ENCODE results near the gene STX11. TPM values are rescaled to one million over a fixed set of nuclear protein-coding genes. Genes with fewer than 3 reads are reported as not detected.

Gene STX11
- polyA plus RNA-seq, 3 donors, result 0.69 to 1.0 (median 0.97) TPM

- no peak for DNase-seq (ENCODE audit: low read depth in 3 of 3, low spot score in 2 of 3)
These were observed 60.8 kb downstream of the STX11 start for GRCh38 chr6:144211160-144211559.

- DNase-seq (ENCODE audit: low read depth in 3 of 3, low spot score in 2 of 3), result no peak
These were observed 63.0 kb downstream of the STX11 start for GRCh38 chr6:144213315-144213714.

GRCh38 chr6:144214029-144214428, 63.7 kb downstream of the STX11 start:
- no peak for DNase-seq (ENCODE audit: low read depth in 3 of 3, low spot score in 2 of 3)

- no peak for DNase-seq (ENCODE audit: low read depth in 3 of 3, low spot score in 2 of 3)
These were observed 64.5 kb downstream of the STX11 start for GRCh38 chr6:144214622-144215401.

GRCh38 chr6:144215402-144215931, 65.2 kb downstream of the STX11 start:
- DNase-seq (ENCODE audit: low read depth in 3 of 3, low spot score in 2 of 3), result no peak

- peak; percentile 97 to 99 (median 99) for DNase-seq (ENCODE audit: low read depth in 3 of 3, low spot score in 2 of 3)
These were observed 65.8 kb downstream of the STX11 start for GRCh38 chr6:144215932-144216667.

GRCh38 chr6:144216668-144217218, 66.4 kb downstream of the STX11 start:
- DNase-seq (ENCODE audit: low read depth in 3 of 3, low spot score in 2 of 3), result no peak

- DNase-seq (ENCODE audit: low read depth in 3 of 3, low spot score in 2 of 3), result no peak
These were observed 66.9 kb downstream of the STX11 start for GRCh38 chr6:144217264-144217663.

GRCh38 chr6:144217797-144218196, 67.5 kb downstream of the STX11 start:
- no peak for DNase-seq (ENCODE audit: low read depth in 3 of 3, low spot score in 2 of 3)

GRCh38 chr6:144219056-144219685, 68.9 kb downstream of the STX11 start:
- DNase-seq (ENCODE audit: low read depth in 3 of 3, low spot score in 2 of 3), result no peak

- DNase-seq (ENCODE audit: low read depth in 3 of 3, low spot score in 2 of 3), result no peak
These were observed 69.9 kb downstream of the STX11 start for GRCh38 chr6:144220031-144220790.

GRCh38 chr6:144223686-144224085, 73.4 kb downstream of the STX11 start:
- no peak for DNase-seq (ENCODE audit: low read depth in 3 of 3, low spot score in 2 of 3)

- DNase-seq (ENCODE audit: low read depth in 3 of 3, low spot score in 2 of 3), result no peak
These were observed 81.4 kb downstream of the STX11 start for GRCh38 chr6:144231721-144232120.

GRCh38 chr6:144232176-144232831, 82.0 kb downstream of the STX11 start:
- no peak for DNase-seq (ENCODE audit: low read depth in 3 of 3, low spot score in 2 of 3)

- no peak for DNase-seq (ENCODE audit: low read depth in 3 of 3, low spot score in 2 of 3)
These were observed 82.5 kb downstream of the STX11 start for GRCh38 chr6:144232832-144233230.

GRCh38 chr6:144234399-144234798, 84.1 kb downstream of the STX11 start:
- DNase-seq (ENCODE audit: low read depth in 3 of 3, low spot score in 2 of 3), result no peak

- DNase-seq (ENCODE audit: low read depth in 3 of 3, low spot score in 2 of 3), result no peak
These were observed 84.6 kb downstream of the STX11 start for GRCh38 chr6:144234935-144235334.

Data from right renal cortex interstitium (tissue), 3 donors.